MM.1S (cell line): ENCODE results near the gene SLC39A1.
"Not testable (repeated sequence)": the region's sequence is repeated elsewhere in the genome, so short reads cannot be mapped to it uniquely, and the experiment has no call there.

ENCODE experiments used
- DNase-seq: peaks from one replicate; pipeline ENCODE4 v3.0.0-alpha.2; 2015
- H2AFZ ChIP-seq: fragments of 300-600 bp; sonication (generic); 2 replicates; pipeline ENCODE4 v1.6.0; 2016; ENCODE audit warnings: antibody characterized with exemption, low read length
- H3F3A ChIP-seq: fragments of 300-600 bp; sonication (generic); 2 replicates; pipeline ENCODE4 v1.6.1; 2016; ENCODE audit warnings: mild to moderate bottlenecking, antibody characterized with exemption, low read length, moderate library complexity, mixed read lengths; ENCODE audit not compliant: insufficient read depth
- H3K27ac ChIP-seq: fragments of 300-600 bp; sonication (generic); 2 replicates; pipeline ENCODE4 v1.5.1; 2016; ENCODE audit warnings: mild to moderate bottlenecking, low read length
- H3K27me3 ChIP-seq: fragments of 300-600 bp; sonication (generic); replicated peaks from 2 replicates; pipeline ENCODE4 v1.6.0; 2016; ENCODE audit warnings: low read length; ENCODE audit not compliant: insufficient read depth
- H3K36me3 ChIP-seq: fragments of 300-600 bp; sonication (generic); replicated peaks from 2 replicates; pipeline ENCODE4 v1.6.1; 2016; ENCODE audit warnings: mild to moderate bottlenecking, low read length, mixed read lengths; ENCODE audit not compliant: insufficient read depth
- H3K4me1 ChIP-seq: fragments of 300-600 bp; sonication (generic); 2 replicates; pipeline ENCODE4 v1.6.1; 2016; ENCODE audit warnings: low read length, mixed read lengths
- H3K4me2 ChIP-seq: fragments of 300-600 bp; sonication (generic); 2 replicates; pipeline ENCODE4 v1.6.0; 2016; ENCODE audit warnings: low read depth, low read length
- H3K4me3 ChIP-seq: fragments of 300-600 bp; sonication (generic); 2 replicates; pipeline ENCODE4 v1.5.1; 2016; ENCODE audit warnings: low read length, mixed read lengths
- H3K79me2 ChIP-seq: fragments of 300-600 bp; sonication (generic); 2 replicates; pipeline ENCODE4 v1.6.1; 2016; ENCODE audit warnings: mixed run types, low read length, mixed read lengths
- H3K9ac ChIP-seq: fragments of 300-600 bp; sonication (generic); 2 replicates; pipeline ENCODE4 v1.6.1; 2016; ENCODE audit warnings: low read length, mixed read lengths
- H3K9me2 ChIP-seq: fragments of 300-600 bp; sonication (generic); replicated peaks from 2 replicates; pipeline ENCODE4 v1.6.1; 2016; ENCODE audit warnings: mild to moderate bottlenecking, low read length, mixed read lengths; ENCODE audit not compliant: insufficient read depth
- H3K9me3 ChIP-seq: fragments of 300-600 bp; sonication (generic); replicated peaks from 2 replicates; pipeline ENCODE4 v1.6.1; 2016; ENCODE audit warnings: mild to moderate bottlenecking, low read length, mixed read lengths; ENCODE audit not compliant: insufficient read depth
- H4K20me1 ChIP-seq: fragments of 300-600 bp; sonication (generic); 2 replicates; pipeline ENCODE4 v1.6.1; 2016; ENCODE audit warnings: mild to moderate bottlenecking, low read length, moderate library complexity, mixed read lengths; ENCODE audit not compliant: insufficient read depth
- CTCF ChIP-seq: fragments of 300-600 bp; sonication (generic); IDR thresholded peaks from 2 replicates; pipeline ENCODE4 v1.5.1; 2016; ENCODE audit warnings: antibody characterized with exemption, low read length, mixed read lengths
- EZH2 ChIP-seq: fragments of 300-600 bp; sonication (generic); optimal IDR thresholded peaks from 2 replicates; pipeline ENCODE3; 2017; ENCODE audit warnings: low read depth, mild to moderate bottlenecking, antibody characterized with exemption, low read length, mixed read lengths
- EZH2phosphoT487 ChIP-seq: fragments of 300-600 bp; sonication (generic); IDR thresholded peaks from 2 replicates; pipeline ENCODE4 v1.6.1; 2018; ENCODE audit warnings: antibody characterized with exemption, low read length

The SLC39A1 gene

DNA sequence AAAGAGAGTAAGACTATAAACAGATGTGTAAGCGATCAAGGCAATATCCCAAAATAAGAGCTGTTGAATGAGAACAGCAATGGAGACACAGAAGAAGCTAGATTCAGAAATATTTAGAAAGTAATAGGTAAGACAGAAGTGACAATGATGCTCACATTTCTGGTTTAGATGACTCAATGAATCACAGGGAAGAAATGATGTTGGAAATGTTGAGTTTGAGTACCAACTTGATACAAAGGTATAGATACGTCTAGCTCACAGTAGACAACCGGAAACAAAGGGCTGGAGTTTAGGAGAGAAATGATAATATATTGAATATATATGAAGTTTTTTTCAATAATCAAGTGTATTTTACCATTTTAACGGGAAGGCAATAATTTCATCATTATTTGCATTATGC, 47.0 kb downstream of the SLC39A1 start:
- Histone ChIP-seq H3K79me2 (peaks cover 100% of the 10 kb centered on the region), H3K4me2 (no peak overlapping the region), H3F3A (peaks cover 2% of the 10 kb centered on the region), H3K4me1 (peaks cover 19% of the 10 kb centered on the region), H3K36me3 (no peaks in the 10 kb centered on the region), H4K20me1 (peaks cover 31% of the 10 kb centered on the region), H3K9me3 (no peaks in the 10 kb centered on the region), H3K4me3 (no peak overlapping the region), H3K27me3 (no peaks in the 10 kb centered on the region), H2AFZ (no peak overlapping the region), H3K27ac (no peak overlapping the region), H3K9me2 (no peaks in the 10 kb centered on the region), H3K9ac (no peak overlapping the region)
- DNase-seq = no peak
- TF ChIP-seq EZH2phosphoT487 = no peak
- TF ChIP-seq CTCF = no peak
- no peak for TF ChIP-seq EZH2

DNA sequence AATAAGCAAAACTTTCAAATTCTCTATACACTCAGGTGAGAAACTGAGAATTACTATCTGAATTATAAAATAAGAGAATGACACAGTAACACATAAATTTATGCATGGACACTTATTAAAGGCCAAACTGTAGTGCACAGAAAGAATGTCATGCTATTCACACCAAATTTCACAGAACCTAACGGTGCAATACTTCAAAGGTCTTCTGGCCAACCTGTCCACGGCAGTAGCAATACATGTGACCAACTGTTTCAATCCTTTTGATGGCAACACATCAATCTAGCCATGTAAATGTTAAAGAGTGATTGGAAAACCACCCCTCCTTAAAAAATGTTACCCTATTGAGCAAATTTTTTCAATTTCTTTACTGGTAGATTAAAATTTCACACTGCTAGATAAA, 51.0 kb downstream of the SLC39A1 start:
- Histone ChIP-seq H4K20me1 (peaks cover 7% of the 10 kb centered on the region; the same call in 1 of the 2 replicates), H3K36me3 (no peaks in the 10 kb centered on the region), H3K79me2 (peaks cover 99% of the 10 kb centered on the region), H3K27ac (no peak overlapping the region), H3K27me3 (no peaks in the 10 kb centered on the region), H3K4me3 (no peak overlapping the region), H3K9me2 (no peaks in the 10 kb centered on the region), H3K4me1 (no peaks in the 10 kb centered on the region), H3F3A (no peaks in the 10 kb centered on the region; the same call in 1 of the 2 replicates), H3K4me2 (no peak overlapping the region), H2AFZ (no peak overlapping the region), H3K9me3 (no peaks in the 10 kb centered on the region), H3K9ac (no peak overlapping the region)
- DNase-seq = no peak
- TF ChIP-seq CTCF (no peak), EZH2 (no peak), EZH2phosphoT487 (no peak)

GRCh38 chr1:153910560-153910959, 52.8 kb downstream of the SLC39A1 start:
- not testable (repeated sequence) for H3K27ac ChIP-seq, H2AFZ ChIP-seq, H3K4me1 ChIP-seq, H3F3A ChIP-seq, H3K27me3 ChIP-seq, H3K9me3 ChIP-seq, H3K4me2 ChIP-seq, H3K9ac ChIP-seq, H4K20me1 ChIP-seq, H3K9me2 ChIP-seq, H3K36me3 ChIP-seq, DNase-seq, H3K4me3 ChIP-seq
- peaks cover 99% of the 10 kb centered on the region for H3K79me2 ChIP-seq
